HepG2 (cell line): Measurements from ENCODE around the gene CDR2L. TPM values are rescaled to one million over a fixed set of nuclear protein-coding genes. Genes with fewer than 3 reads are reported as not detected.

Source experiments
- BORCS8-MEF2B ChIP-seq: sonication (generic); formaldehyde crosslinking; IDR thresholded peaks from 2 replicates; pipeline ENCODE4 v1.8.0; 2022; ENCODE audit warnings: mild to moderate bottlenecking, missing genetic modification reagents
- GATAD2A ChIP-seq: IDR thresholded peaks from 2 replicates; pipeline ENCODE4 v1.6.1; 2016
- HOXD1 ChIP-seq: sonication (generic); formaldehyde crosslinking; IDR thresholded peaks from 2 replicates; pipeline ENCODE4 v1.5.0; 2020; ENCODE audit warnings: missing genetic modification reagents
- ISX ChIP-seq: sonication (generic); formaldehyde crosslinking; conservative IDR thresholded peaks from 2 replicates; pipeline ENCODE4 v1.5.0; 2020; ENCODE audit warnings: missing genetic modification reagents
- MTA1 ChIP-seq: sonication (generic); formaldehyde crosslinking; IDR thresholded peaks from 2 replicates; pipeline ENCODE4 v1.4.0; 2020; ENCODE audit warnings: missing genetic modification reagents, mild to moderate bottlenecking, borderline replicate concordance
- YEATS4 ChIP-seq: sonication (generic); formaldehyde crosslinking; IDR thresholded peaks from 2 replicates; pipeline ENCODE4 v1.4.0; 2020; ENCODE audit warnings: missing genetic modification reagents, borderline replicate concordance
- ZSCAN31 ChIP-seq: sonication (generic); formaldehyde crosslinking; IDR thresholded peaks from 2 replicates; pipeline ENCODE4 v1.5.0; 2020; ENCODE audit warnings: low read depth, mild to moderate bottlenecking, missing genetic modification reagents
- polyA plus RNA-seq, 8 experiments: library from polyadenylated mRNA; depleted of rRNA in 3 of 8; stranded (reverse) in 7 of 8; unstranded in 1 of 8; fragments of >200 nt; fragmentation: Illumina TruSeq in 4 of 8; extraction: Trizol in 4 of 8; gene quantifications; 2 replicates each; pipeline versions ENCODE4 v1.2.1 to v1.2.3, GENCODE V29; 2011 to 2016; ENCODE audit warnings: low read depth in 4 of 8, missing spikeins in 1 of 8, mixed read lengths in 1 of 8; ENCODE audit not compliant: insufficient read depth in 1 of 8
- total RNA-seq, 5 experiments: library from RNA; depleted of rRNA; stranded (reverse); fragments of >200 nt; fragmentation: Illumina TruSeq; extraction: Trizol; gene quantifications; 2 replicates each; pipeline ENCODE4 v1.2.3, GENCODE V29; 2016; ENCODE audit warnings: low read depth in 1 of 5
- TF ChIP-seq, protein P1 (sequence below): sonication (generic); formaldehyde crosslinking; conservative IDR thresholded peaks from 2 replicates; pipeline ENCODE4 v1.8.0; 2022; ENCODE audit warnings: mild to moderate bottlenecking, moderate library complexity, missing genetic modification reagents
- TF ChIP-seq, protein P2 (sequence below): sonication (generic); formaldehyde crosslinking; conservative IDR thresholded peaks from 2 replicates; pipeline ENCODE4 v1.5.0; 2020; ENCODE audit warnings: missing genetic modification reagents
- TF ChIP-seq, protein P3 (sequence below): sonication (generic); formaldehyde crosslinking; IDR thresholded peaks from 2 replicates; pipeline ENCODE4 v1.5.1; 2020; ENCODE audit warnings: mild to moderate bottlenecking, missing genetic modification reagents, moderate library complexity
- TF ChIP-seq, protein P4 (sequence below): sonication (generic); formaldehyde crosslinking; conservative IDR thresholded peaks from 2 replicates; pipeline ENCODE4 v1.4.0; 2020; ENCODE audit warnings: mild to moderate bottlenecking, missing genetic modification reagents, moderate library complexity
- TF ChIP-seq, protein P5 (sequence below): sonication (generic); formaldehyde crosslinking; IDR thresholded peaks from 2 replicates; pipeline ENCODE4 v1.4.0; 2020; ENCODE audit warnings: missing genetic modification reagents

CDR2L gene
- total and polyA plus RNA-seq, 2 of the 13 experiments (the other 11 are each of a cell fraction or from before 2014, with no cell fraction given): 1.9 to 2.1 TPM

DNA sequence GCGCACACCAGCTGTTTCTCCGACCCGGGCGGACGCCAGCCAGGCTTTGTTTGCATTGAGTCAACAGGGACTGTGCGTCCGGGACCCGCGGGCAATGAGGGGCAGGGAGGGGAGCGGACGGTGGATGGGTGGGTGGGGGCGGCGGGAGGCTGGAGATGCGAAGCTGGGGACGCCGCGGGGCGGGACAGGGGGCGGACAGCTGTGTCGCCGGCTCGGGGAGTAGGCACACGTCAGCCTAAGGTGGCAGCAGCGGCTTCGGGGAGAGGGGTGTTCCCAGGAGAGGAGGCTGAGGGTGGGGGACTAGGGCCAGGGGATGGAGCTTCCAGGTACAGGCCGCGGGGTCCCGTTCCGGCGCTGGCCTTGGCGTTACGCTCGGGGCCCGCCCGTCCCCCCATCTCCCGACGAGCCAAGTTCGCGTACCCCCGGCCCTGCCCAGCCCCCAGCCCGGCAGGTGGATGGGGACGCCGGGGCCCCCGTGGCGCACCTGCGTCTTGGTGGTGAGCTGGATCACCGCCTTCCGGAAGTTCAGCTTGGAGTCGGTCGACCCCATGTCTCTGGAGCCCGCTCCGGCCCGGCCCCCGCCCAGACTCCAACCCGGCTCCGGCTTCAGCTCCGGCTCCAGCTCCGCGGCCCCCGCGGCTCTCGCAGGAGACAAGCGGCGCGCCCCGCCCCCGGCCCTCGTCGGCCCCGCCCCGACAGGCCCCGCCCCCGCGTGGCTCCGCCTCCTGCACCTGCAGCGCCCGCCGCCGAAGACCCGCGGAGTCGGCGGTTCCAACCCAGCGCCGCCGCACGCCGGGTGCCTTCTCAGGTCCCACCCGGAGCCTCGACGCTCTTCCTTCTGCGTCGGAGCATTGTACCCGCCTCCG is 15.1 kb upstream of the CDR2L start, which contains the start of gene HID1 (continued):
- 0 out of 2 replicates have a peak, but pooled peaks have one; percentile 43 for TF ChIP-seq HOXD1
- TF ChIP-seq, protein P1, sequence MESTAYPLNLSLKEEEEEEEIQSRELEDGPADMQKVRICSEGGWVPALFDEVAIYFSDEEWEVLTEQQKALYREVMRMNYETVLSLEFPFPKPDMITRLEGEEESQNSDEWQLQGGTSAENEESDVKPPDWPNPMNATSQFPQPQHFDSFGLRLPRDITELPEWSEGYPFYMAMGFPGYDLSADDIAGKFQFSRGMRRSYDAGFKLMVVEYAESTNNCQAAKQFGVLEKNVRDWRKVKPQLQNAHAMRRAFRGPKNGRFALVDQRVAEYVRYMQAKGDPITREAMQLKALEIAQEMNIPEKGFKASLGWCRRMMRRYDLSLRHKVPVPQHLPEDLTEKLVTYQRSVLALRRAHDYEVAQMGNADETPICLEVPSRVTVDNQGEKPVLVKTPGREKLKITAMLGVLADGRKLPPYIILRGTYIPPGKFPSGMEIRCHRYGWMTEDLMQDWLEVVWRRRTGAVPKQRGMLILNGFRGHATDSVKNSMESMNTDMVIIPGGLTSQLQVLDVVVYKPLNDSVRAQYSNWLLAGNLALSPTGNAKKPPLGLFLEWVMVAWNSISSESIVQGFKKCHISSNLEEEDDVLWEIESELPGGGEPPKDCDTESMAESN (CRISPR knock-in tag): no peak
- TF ChIP-seq ZSCAN31 (CRISPR knock-in tag): no peak
- TF ChIP-seq BORCS8-MEF2B (CRISPR knock-in tag): 0 out of 2 replicates have a peak, but pooled peaks have one; percentile 13
- TF ChIP-seq, protein P2, sequence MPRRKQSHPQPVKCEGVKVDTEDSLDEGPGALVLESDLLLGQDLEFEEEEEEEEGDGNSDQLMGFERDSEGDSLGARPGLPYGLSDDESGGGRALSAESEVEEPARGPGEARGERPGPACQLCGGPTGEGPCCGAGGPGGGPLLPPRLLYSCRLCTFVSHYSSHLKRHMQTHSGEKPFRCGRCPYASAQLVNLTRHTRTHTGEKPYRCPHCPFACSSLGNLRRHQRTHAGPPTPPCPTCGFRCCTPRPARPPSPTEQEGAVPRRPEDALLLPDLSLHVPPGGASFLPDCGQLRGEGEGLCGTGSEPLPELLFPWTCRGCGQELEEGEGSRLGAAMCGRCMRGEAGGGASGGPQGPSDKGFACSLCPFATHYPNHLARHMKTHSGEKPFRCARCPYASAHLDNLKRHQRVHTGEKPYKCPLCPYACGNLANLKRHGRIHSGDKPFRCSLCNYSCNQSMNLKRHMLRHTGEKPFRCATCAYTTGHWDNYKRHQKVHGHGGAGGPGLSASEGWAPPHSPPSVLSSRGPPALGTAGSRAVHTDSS (CRISPR knock-in tag): 0 out of 2 replicates have a peak, but pooled peaks have one; percentile 85
- TF ChIP-seq, protein P3, sequence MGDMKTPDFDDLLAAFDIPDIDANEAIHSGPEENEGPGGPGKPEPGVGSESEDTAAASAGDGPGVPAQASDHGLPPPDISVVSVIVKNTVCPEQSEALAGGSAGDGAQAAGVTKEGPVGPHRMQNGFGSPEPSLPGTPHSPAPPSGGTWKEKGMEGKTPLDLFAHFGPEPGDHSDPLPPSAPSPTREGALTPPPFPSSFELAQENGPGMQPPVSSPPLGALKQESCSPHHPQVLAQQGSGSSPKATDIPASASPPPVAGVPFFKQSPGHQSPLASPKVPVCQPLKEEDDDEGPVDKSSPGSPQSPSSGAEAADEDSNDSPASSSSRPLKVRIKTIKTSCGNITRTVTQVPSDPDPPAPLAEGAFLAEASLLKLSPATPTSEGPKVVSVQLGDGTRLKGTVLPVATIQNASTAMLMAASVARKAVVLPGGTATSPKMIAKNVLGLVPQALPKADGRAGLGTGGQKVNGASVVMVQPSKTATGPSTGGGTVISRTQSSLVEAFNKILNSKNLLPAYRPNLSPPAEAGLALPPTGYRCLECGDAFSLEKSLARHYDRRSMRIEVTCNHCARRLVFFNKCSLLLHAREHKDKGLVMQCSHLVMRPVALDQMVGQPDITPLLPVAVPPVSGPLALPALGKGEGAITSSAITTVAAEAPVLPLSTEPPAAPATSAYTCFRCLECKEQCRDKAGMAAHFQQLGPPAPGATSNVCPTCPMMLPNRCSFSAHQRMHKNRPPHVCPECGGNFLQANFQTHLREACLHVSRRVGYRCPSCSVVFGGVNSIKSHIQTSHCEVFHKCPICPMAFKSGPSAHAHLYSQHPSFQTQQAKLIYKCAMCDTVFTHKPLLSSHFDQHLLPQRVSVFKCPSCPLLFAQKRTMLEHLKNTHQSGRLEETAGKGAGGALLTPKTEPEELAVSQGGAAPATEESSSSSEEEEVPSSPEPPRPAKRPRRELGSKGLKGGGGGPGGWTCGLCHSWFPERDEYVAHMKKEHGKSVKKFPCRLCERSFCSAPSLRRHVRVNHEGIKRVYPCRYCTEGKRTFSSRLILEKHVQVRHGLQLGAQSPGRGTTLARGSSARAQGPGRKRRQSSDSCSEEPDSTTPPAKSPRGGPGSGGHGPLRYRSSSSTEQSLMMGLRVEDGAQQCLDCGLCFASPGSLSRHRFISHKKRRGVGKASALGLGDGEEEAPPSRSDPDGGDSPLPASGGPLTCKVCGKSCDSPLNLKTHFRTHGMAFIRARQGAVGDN: peak; percentile 26
- TF ChIP-seq, protein P4, sequence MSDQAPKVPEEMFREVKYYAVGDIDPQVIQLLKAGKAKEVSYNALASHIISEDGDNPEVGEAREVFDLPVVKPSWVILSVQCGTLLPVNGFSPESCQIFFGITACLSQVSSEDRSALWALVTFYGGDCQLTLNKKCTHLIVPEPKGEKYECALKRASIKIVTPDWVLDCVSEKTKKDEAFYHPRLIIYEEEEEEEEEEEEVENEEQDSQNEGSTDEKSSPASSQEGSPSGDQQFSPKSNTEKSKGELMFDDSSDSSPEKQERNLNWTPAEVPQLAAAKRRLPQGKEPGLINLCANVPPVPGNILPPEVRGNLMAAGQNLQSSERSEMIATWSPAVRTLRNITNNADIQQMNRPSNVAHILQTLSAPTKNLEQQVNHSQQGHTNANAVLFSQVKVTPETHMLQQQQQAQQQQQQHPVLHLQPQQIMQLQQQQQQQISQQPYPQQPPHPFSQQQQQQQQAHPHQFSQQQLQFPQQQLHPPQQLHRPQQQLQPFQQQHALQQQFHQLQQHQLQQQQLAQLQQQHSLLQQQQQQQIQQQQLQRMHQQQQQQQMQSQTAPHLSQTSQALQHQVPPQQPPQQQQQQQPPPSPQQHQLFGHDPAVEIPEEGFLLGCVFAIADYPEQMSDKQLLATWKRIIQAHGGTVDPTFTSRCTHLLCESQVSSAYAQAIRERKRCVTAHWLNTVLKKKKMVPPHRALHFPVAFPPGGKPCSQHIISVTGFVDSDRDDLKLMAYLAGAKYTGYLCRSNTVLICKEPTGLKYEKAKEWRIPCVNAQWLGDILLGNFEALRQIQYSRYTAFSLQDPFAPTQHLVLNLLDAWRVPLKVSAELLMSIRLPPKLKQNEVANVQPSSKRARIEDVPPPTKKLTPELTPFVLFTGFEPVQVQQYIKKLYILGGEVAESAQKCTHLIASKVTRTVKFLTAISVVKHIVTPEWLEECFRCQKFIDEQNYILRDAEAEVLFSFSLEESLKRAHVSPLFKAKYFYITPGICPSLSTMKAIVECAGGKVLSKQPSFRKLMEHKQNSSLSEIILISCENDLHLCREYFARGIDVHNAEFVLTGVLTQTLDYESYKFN (CRISPR knock-in tag): peak; percentile 47; the same call in 1 of the 2 replicates
- TF ChIP-seq ISX (CRISPR knock-in tag): 0 out of 2 replicates have a peak, but pooled peaks have one; percentile 56
- peak; percentile 81 for TF ChIP-seq GATAD2A (CRISPR knock-in tag)
- peak; percentile 52 for TF ChIP-seq YEATS4 (CRISPR knock-in tag)
- 0 out of 2 replicates have a peak, but pooled peaks have one; percentile 67 for TF ChIP-seq MTA1 (CRISPR knock-in tag)
- TF ChIP-seq, protein P5, sequence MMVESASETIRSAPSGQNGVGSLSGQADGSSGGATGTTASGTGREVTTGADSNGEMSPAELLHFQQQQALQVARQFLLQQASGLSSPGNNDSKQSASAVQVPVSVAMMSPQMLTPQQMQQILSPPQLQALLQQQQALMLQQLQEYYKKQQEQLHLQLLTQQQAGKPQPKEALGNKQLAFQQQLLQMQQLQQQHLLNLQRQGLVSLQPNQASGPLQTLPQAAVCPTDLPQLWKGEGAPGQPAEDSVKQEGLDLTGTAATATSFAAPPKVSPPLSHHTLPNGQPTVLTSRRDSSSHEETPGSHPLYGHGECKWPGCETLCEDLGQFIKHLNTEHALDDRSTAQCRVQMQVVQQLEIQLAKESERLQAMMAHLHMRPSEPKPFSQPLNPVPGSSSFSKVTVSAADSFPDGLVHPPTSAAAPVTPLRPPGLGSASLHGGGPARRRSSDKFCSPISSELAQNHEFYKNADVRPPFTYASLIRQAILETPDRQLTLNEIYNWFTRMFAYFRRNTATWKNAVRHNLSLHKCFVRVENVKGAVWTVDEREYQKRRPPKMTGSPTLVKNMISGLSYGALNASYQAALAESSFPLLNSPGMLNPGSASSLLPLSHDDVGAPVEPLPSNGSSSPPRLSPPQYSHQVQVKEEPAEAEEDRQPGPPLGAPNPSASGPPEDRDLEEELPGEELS (CRISPR knock-in tag): peak; percentile 61
